Activated CD4-positive, alpha-beta T cell treated with anti-CD3 and anti-CD28 coated beads, Interleukin-2, amount 10 ng/mL, durations not matched to agents 24 days and 14 days (primary cell): ENCODE results near the gene EPB41L4B. TPM values are rescaled to one million over a fixed set of nuclear protein-coding genes. Genes with fewer than 3 reads are reported as not detected.

Experiments
- DNase-seq: peaks from one replicate; pipeline ENCODE4 v3.0.0; 2022
- H3K27ac Mint-ChIP-seq: one replicate; pipeline ENCODE4 v1.8.0; 2022; ENCODE audit warnings: mild to moderate bottlenecking, mixed read lengths
- H3K27me3 Mint-ChIP-seq: one replicate; pipeline ENCODE4 v1.8.0; 2022; ENCODE audit warnings: mixed read lengths
- H3K36me3 Mint-ChIP-seq: one replicate; pipeline ENCODE4 v1.8.0; 2022; ENCODE audit warnings: low read depth, mild to moderate bottlenecking, mixed read lengths
- H3K4me1 Mint-ChIP-seq: one replicate; pipeline ENCODE4 v1.8.0; 2021; ENCODE audit warnings: mixed read lengths
- H3K4me3 Mint-ChIP-seq: one replicate; pipeline ENCODE4 v1.8.0; 2022; ENCODE audit warnings: mild to moderate bottlenecking, moderate library complexity, mixed read lengths
- H3K9me3 Mint-ChIP-seq: one replicate; pipeline ENCODE4 v1.8.0; 2021; ENCODE audit warnings: mixed read lengths
- intact Hi-C: fragments of 100-400 bp; cut with micrococcal nuclease; formaldehyde crosslinking; loops from one replicate; pipeline ENCODE4 v1.15.1; 2023
- total RNA-seq: library from RNA; stranded (reverse); gene quantifications from 2 replicates; pipeline ENCODE4 v1.2.3, GENCODE V29; 2022

The EPB41L4B gene
- total RNA-seq, 1 donor from 2014 or later, result 1.5 TPM

DNA sequence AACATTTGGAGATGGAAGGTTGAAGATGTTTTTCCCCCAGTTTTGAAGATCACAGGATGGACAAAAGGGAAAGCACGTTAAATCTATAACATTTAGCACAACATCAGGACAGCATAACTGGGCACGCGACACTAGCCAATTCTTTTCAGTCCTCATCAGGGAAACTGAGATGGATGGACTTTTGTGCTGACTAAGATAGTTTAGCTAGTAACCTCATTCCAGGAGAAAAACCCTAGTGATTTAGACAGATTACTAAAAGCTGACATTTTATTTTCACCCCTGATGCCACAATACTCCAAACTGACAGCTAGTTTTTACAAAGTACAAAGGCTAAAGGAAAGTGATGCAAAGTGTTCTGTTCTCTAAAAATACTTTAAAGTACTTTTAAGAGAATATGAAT, 53.3 kb downstream of the EPB41L4B start:
- intact Hi-C loops, result no loop called here
- Mint-ChIP-seq H3K27ac (no peak overlapping the region), H3K27me3 (peaks cover 10% of the 10 kb centered on the region), H3K36me3 (no peaks in the 10 kb centered on the region), H3K4me1 (no peaks in the 10 kb centered on the region), H3K9me3 (peaks cover 5% of the 10 kb centered on the region), H3K4me3 (no peak overlapping the region)
- no peak for DNase-seq

DNA sequence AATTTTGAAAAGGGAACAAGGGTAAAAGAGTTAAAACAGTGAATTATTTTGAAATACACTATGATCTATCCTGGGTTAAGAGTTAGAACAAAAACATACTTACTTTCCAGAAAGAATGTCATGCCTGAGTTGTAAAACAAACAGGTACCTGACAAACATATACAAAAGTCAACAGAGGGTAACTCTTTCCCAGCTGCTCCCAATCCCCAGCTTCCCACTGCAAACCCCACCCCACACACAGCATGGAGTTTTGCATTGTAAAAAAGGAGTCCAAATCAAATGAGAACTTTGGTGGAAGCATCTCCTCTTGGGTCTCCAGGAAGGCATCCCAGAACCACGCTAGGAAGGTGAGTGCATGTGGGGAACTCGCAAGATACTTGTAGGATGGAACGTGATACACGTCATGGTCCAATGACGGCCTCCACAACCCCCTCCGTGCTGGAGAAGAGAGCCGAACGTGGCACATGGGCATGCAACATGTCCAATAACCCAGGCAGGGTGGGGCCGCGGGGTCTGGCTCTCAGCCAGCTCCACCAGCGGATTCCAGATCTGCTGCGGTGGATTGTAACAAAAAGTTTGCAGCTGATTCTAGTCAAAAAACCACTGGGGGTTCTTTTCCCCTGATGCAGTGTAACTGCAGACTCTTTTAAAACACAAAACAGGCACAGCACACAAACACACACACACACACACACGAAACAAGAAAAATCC, 55.8 kb downstream of the EPB41L4B start:
- no peak overlapping the region for H3K27ac Mint-ChIP-seq
- no peaks in the 10 kb centered on the region for H3K36me3 Mint-ChIP-seq
- no peak overlapping the region for H3K4me3 Mint-ChIP-seq
- intact Hi-C loops, result no loop called here
- H3K4me1 Mint-ChIP-seq, result no peaks in the 10 kb centered on the region
- no peak for DNase-seq
- peaks cover 16% of the 10 kb centered on the region for H3K27me3 Mint-ChIP-seq
- H3K9me3 Mint-ChIP-seq, result peaks cover 5% of the 10 kb centered on the region

DNA sequence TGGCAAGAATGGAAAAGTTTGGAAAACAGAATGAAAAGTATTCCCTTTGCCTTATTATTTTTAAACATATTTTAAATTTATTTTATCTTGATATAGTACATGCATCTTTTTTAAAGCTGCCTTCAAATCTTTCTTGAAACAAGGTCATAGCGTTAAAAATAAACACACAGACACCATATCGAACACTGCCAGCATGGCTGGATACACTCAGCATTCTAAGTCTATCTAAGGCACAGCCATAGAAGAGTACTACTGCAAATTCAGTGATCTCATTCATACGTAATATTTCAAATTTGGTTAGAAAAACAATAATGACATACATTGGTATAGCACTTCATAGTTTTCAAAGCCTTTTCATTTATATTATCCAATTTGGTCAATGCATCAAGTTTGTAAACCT, 57.5 kb downstream of the EPB41L4B start:
- H3K4me3 Mint-ChIP-seq, result no peak overlapping the region

DNA sequence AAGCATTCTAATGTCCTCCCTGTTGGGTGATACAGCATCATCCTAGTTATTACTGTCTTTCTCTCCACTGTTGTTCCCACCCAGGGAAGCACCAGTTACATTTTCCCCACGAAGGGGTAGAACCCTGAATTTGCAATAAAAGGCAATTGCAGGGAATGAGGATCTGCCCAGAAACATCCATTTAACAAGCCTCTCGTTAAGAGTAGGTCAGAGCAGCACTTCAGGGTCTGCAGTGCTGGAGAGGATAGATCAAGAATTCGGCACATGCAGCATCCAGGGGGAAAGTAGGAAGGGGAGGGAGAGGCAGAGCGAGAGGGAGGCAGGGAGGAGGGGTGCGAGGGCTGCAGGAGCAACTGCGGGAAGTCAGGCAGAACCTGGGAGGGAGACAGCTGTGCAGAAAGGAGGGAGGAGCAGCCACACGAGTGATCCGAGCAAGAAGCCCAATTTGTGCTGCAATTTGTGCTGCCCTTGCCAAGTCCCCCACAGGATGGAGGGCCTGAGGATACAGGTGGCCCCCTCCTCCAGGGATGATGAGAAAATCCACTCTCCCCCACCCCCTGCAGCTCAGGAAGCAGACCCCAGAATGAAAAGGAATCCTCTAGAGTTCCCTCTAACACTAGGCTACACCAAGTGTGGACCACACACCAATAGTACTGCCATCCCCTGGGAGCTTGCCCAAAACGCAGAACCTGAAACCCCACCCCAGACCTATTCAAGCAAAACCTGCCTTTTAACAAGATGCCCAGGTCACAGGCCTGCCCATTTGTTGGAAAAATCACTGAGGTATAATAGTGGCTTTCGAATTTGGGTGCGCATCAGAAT, 62.2 kb downstream of the EPB41L4B start:
- H3K27ac Mint-ChIP-seq, result no peak overlapping the region
- no peak overlapping the region for H3K4me3 Mint-ChIP-seq
- no peaks in the 10 kb centered on the region for H3K4me1 Mint-ChIP-seq
- H3K9me3 Mint-ChIP-seq, result no peaks in the 10 kb centered on the region
- H3K27me3 Mint-ChIP-seq, result peaks cover 17% of the 10 kb centered on the region
- H3K36me3 Mint-ChIP-seq, result no peaks in the 10 kb centered on the region
- intact Hi-C loops, result no loop called here
- no peak for DNase-seq

More for the DNA sequence above, 57.5 kb downstream of the EPB41L4B start:
- Mint-ChIP-seq H3K4me1 (no peaks in the 10 kb centered on the region), H3K27ac (no peak overlapping the region), H3K36me3 (no peaks in the 10 kb centered on the region), H3K9me3 (peaks cover 5% of the 10 kb centered on the region), H3K27me3 (peaks cover 19% of the 10 kb centered on the region)
- DNase-seq, result no peak
- intact Hi-C loops, result no loop called here

DNA sequence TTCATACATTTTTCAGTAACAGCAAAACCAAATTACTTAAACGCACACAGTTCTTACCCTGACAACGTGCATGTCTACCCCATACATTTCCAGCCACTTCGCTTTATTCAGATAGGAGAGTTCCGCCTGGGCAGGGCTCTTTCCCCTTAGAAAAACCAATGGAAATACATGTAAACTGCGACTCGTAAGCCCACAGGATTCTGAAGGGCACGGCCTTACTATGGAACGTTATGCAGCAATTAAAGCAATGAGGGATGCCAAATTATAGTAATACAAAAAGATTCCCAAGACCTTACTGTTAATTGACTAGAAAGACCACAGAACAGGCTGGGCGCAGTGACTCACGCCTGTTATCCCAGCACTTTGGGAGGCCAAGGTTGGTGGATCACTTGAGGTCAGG, 64.5 kb downstream of the EPB41L4B start:
- Mint-ChIP-seq H3K9me3 (no peaks in the 10 kb centered on the region), H3K27me3 (peaks cover 10% of the 10 kb centered on the region), H3K4me3 (no peak overlapping the region), H3K36me3 (no peaks in the 10 kb centered on the region), H3K27ac (no peak overlapping the region), H3K4me1 (no peaks in the 10 kb centered on the region)
- DNase-seq, result no peak
- intact Hi-C loops, result no loop called here

DNA sequence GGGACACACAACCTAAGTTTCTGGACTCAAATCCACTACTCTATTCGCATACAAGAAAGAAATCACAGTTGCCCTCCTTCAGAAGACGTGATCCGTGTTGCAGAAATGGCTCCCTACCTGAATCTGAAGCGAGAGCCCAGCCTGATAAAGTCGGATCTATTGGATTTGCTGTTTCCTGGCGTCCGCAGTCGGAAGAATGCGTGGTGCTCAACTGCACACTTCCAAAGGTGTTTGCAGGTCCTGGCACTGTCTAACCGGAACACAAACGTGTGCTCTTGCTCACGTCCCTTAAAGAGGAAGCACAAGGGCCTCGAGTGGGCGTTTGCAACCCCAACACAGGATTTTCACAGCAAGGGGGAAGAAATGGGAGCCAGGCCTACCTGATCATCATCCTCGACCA, 65.5 kb downstream of the EPB41L4B start:
- H3K27me3 Mint-ChIP-seq, result peaks cover 6% of the 10 kb centered on the region
- H3K4me1 Mint-ChIP-seq, result no peaks in the 10 kb centered on the region
- H3K27ac Mint-ChIP-seq, result no peak overlapping the region
- no peaks in the 10 kb centered on the region for H3K36me3 Mint-ChIP-seq
- H3K4me3 Mint-ChIP-seq, result no peak overlapping the region
- DNase-seq, result no peak
- intact Hi-C loops, result no loop called here
- H3K9me3 Mint-ChIP-seq, result no peaks in the 10 kb centered on the region

DNA sequence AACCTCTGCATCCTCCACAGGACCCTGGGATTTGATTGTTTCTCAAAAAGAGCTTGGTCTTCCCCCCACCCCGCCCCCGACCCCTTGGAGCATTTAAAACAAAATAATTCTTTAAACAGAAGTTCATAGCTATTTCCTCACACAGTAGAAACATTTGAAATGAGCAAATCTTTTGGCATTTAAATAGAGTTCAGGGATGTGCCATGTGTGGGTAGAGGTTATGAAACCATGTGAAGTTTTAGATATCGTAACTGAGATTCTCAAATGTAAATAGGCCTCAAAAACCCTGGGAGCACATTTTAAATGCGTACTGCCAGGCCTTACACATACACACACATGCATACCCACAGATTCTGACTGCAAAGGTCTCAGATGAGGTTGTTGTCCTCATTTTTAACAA, 66.5 kb downstream of the EPB41L4B start:
- intact Hi-C loops, result no loop called here
- H3K27me3 Mint-ChIP-seq, result peaks cover 6% of the 10 kb centered on the region

DNA sequence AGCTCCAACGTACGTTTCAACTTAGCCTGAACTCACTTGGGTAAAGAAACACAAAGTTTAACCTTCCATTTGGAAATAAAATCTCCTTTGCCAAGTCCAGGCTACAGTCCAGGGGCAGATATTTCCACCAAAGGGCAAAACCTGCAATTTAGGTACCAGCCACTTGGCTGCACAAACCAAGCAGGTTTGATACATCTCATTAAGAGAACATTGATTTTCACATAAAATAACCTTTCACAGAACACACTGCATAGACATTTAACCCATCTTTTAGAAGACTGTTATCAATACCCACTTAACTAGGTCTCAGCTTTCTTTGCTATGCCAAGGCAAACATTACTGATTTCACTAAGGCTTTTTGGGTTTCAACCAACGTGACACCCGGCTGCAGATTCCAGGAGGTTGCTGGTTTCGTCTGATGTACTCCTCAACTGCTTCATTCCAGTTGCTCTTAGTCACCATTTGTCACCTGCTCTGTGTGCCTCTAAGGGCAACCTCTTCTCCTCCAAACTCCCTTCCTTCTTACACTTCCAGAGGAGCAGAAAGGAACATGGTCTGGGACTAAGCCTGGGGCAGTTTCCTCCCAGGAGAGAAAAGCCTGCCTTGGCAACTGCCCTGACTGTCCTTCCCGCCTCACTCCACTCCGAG, 67.1 kb downstream of the EPB41L4B start:
- H3K36me3 Mint-ChIP-seq, result no peaks in the 10 kb centered on the region
- intact Hi-C loops, result no loop called here

More for the DNA sequence above, 66.5 kb downstream of the EPB41L4B start:
- Mint-ChIP-seq H3K36me3 (no peaks in the 10 kb centered on the region), H3K27ac (no peak overlapping the region), H3K4me1 (no peaks in the 10 kb centered on the region), H3K4me3 (no peak overlapping the region), H3K9me3 (no peaks in the 10 kb centered on the region)
- no peak for DNase-seq

DNA sequence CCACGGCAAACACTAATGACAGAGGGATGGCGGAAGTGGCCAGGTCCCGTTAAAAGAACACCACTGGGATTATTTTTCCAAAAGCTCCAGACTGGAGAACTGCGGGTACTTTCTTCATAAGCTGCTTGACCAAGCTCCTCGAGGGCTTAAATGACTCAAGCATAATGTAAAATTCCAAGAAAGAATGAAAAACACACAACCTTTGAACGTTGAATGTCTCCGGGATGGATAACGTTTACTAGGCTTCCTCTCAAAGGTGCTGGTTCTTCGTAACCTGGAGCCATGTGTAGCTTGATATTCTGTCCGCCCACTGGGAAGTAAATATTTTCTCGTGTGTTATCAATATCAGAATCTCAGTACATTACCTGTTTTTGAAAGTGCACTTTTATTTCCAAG, 67.6 kb downstream of the EPB41L4B start:
- Mint-ChIP-seq H3K36me3 (no peaks in the 10 kb centered on the region), H3K27me3 (peaks cover 3% of the 10 kb centered on the region), H3K9me3 (no peaks in the 10 kb centered on the region), H3K27ac (no peak overlapping the region), H3K4me1 (no peaks in the 10 kb centered on the region), H3K4me3 (no peak overlapping the region)
- no peak for DNase-seq
- intact Hi-C loops, result no loop called here

More for the DNA sequence above, 67.1 kb downstream of the EPB41L4B start:
- Mint-ChIP-seq H3K9me3 (no peaks in the 10 kb centered on the region), H3K27ac (no peak overlapping the region), H3K4me3 (no peak overlapping the region), H3K27me3 (peaks cover 6% of the 10 kb centered on the region), H3K4me1 (no peaks in the 10 kb centered on the region)
- no peak for DNase-seq

DNA sequence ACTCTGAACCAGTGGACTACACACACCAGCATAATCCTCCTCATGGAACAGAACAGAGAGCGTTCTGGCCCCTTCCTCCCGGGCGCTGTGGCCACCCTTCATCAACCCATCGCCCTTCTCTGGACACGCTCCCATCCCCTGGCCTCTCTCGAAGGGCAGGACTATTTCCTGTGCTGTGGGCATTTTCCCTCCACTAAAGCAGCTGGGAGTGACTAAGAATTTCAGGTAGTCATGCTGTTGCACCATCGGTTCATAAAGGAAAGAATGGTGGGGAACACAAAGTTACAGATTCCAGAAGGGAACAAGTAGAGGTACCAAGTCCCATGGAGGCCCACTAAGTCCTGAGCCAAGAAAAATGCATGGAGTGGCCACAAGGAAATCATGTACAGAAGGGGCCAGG, 68.6 kb downstream of the EPB41L4B start:
- H3K4me3 Mint-ChIP-seq, result no peak overlapping the region
- H3K27ac Mint-ChIP-seq, result no peak overlapping the region
- intact Hi-C loops, result no loop called here
- no peaks in the 10 kb centered on the region for H3K9me3 Mint-ChIP-seq
- no peaks in the 10 kb centered on the region for H3K4me1 Mint-ChIP-seq
- H3K27me3 Mint-ChIP-seq, result peaks cover 3% of the 10 kb centered on the region
- no peaks in the 10 kb centered on the region for H3K36me3 Mint-ChIP-seq
- DNase-seq, result no peak

DNA sequence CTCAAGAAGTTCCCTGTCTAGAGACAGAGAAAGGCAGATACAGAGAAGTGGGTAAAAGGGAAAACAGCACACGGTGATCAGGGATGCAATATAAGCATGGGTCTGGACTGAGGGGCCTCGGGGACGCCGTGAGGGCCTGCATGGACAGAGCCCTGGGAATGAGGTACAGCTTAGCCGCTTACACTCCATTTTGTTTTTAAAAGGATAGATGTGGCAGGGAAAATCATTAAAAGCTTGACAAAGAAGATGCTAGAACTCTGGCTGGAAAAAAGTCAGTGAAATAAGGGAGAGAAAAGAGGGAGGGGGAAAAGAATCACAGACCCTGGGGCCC, 69.1 kb downstream of the EPB41L4B start:
- intact Hi-C loops, result no loop called here
- no peaks in the 10 kb centered on the region for H3K9me3 Mint-ChIP-seq

DNA sequence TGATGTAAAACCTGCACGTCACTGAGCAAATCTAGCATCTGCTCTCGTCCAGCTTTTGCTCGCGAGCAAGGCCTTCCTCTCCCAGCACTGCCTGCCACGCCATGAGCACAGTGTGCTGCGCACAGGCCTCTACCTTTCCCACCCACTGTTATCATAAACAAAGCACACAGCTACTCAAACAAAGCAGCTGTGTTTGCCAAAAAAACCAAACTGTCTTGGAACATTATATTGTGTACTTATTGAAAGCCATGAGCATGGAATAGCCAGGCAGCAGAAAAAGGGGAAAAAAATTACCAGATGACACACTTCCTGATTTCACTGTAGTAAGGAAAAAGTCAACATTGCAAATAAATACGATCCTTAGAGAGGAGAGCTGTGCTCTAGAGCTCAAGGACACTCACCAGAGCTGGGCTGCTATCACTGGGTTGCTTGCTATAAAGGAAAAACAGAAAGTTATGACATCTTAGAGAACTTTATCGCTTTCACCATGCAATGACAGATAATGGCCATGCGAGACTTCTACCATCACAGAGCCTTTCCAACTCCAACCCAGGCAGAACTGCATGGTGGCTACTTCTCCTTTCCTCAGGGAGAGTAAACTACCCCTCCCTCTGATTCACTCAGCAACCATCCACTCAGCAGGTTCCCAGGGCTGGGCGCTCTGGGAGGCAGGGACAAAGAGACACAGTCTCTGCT, 69.6 kb downstream of the EPB41L4B start:
- no peaks in the 10 kb centered on the region for H3K36me3 Mint-ChIP-seq
- H3K4me3 Mint-ChIP-seq, result no peak overlapping the region
- H3K27me3 Mint-ChIP-seq, result peaks cover 3% of the 10 kb centered on the region
- H3K27ac Mint-ChIP-seq, result no peak overlapping the region
- intact Hi-C loops, result no loop called here
- no peaks in the 10 kb centered on the region for H3K9me3 Mint-ChIP-seq
- H3K4me1 Mint-ChIP-seq, result no peaks in the 10 kb centered on the region
- DNase-seq, result no peak

More for the DNA sequence above, 69.1 kb downstream of the EPB41L4B start:
- H3K27me3 Mint-ChIP-seq, result peaks cover under 1% of the 10 kb centered on the region
- H3K4me1 Mint-ChIP-seq, result no peaks in the 10 kb centered on the region
- H3K4me3 Mint-ChIP-seq, result no peak overlapping the region
- DNase-seq, result no peak
- no peaks in the 10 kb centered on the region for H3K36me3 Mint-ChIP-seq
- no peak overlapping the region for H3K27ac Mint-ChIP-seq

DNA sequence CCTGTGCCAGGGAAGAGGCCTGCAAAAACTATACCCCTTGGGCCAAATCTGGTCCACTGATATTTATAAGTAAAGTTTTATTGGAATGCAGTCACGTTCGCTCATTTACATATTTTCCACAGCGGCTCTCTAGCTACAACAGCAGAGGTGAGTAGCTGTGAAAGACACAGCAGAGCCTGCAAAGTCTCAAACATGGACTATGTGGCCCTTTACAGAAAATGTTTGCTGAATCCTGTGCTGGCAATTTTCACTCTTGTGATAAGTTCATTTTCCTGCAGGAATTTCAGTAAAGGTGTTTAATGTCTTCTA, 70.1 kb downstream of the EPB41L4B start:
- Mint-ChIP-seq H3K27me3 (peaks cover 5% of the 10 kb centered on the region), H3K36me3 (no peaks in the 10 kb centered on the region), H3K4me1 (no peaks in the 10 kb centered on the region), H3K4me3 (no peak overlapping the region), H3K27ac (no peak overlapping the region), H3K9me3 (no peaks in the 10 kb centered on the region)
- intact Hi-C loops, result no loop called here
- DNase-seq, result no peak

DNA sequence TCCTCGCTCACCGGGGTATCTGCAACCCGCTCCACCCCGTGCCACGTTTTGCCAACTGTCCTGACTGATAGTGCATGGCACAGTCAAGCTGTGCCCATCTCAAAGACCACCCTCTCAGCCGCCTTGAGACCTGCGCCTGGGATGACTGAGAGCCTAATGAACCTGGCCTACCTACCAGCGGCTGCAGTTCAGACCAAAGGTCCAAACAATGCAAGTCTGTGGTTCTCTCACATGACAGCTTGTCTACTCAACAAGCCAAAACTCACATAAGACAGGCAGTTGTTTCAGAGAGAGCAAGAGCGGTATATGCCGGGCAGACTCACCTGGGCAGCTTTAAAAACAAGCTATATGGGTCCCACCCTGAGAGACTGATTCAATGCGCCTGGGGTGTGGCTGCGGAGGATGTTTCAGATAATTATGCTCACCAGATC, 70.5 kb downstream of the EPB41L4B start:
- no peak for DNase-seq
- no peak overlapping the region for H3K27ac Mint-ChIP-seq
- no peaks in the 10 kb centered on the region for H3K9me3 Mint-ChIP-seq
- no peaks in the 10 kb centered on the region for H3K4me1 Mint-ChIP-seq
- intact Hi-C loops, result no loop called here
- H3K36me3 Mint-ChIP-seq, result no peaks in the 10 kb centered on the region
- H3K4me3 Mint-ChIP-seq, result no peak overlapping the region
- H3K27me3 Mint-ChIP-seq, result peaks cover 7% of the 10 kb centered on the region
